ENCODE results near the gene SMOC1. TPM values are rescaled to one million over a fixed set of nuclear protein-coding genes. Genes with fewer than 3 reads are reported as not detected.

The SMOC1 gene
- total RNA-seq, 3 donors from 2014 or later, result 1.2 to 2.0 (median 1.7) TPM

DNA sequence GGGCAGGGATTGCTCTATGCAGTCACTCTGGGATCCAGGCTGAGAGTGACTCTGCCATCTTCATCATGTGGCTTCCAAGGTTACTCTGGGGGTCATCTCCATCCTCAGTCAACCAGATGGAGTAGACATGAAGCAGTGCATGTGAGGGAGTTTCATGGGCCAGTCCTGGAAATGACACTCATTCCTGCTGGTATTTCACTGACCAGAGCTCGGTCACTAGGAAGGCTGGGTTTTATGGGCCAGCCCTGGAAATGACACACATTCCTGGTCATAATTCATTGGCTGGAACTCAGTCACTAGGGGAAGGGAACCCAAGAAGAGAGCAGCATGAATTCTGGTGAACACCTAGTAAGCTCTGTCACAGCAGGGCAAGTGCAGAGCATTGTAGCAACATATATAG lies 144.7 kb downstream of the SMOC1 start:
- no peak for ATAC-seq
- no peaks in the 10 kb centered on the region for H3K4me1 ChIP-seq (ENCODE audit: low read depth)
- TF ChIP-seq, protein P1, sequence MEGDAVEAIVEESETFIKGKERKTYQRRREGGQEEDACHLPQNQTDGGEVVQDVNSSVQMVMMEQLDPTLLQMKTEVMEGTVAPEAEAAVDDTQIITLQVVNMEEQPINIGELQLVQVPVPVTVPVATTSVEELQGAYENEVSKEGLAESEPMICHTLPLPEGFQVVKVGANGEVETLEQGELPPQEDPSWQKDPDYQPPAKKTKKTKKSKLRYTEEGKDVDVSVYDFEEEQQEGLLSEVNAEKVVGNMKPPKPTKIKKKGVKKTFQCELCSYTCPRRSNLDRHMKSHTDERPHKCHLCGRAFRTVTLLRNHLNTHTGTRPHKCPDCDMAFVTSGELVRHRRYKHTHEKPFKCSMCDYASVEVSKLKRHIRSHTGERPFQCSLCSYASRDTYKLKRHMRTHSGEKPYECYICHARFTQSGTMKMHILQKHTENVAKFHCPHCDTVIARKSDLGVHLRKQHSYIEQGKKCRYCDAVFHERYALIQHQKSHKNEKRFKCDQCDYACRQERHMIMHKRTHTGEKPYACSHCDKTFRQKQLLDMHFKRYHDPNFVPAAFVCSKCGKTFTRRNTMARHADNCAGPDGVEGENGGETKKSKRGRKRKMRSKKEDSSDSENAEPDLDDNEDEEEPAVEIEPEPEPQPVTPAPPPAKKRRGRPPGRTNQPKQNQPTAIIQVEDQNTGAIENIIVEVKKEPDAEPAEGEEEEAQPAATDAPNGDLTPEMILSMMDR (IDR thresholded peaks at IDR 0.05), result no peak
- no peak for DNase-seq
- intact Hi-C loops (cut with DNase I, micrococcal nuclease), result loop anchor here in 1 of 2 donors (10.0 kb wide), 1 partner anchor 209 kb away; no protein-coding TSS in a partner anchor
- no peaks in the 10 kb centered on the region for H3K36me3 ChIP-seq (ENCODE audit: low read depth)
- H3K9me3 ChIP-seq, result no peaks in the 10 kb centered on the region
- H3K4me3 ChIP-seq, result no peak overlapping the region

DNA sequence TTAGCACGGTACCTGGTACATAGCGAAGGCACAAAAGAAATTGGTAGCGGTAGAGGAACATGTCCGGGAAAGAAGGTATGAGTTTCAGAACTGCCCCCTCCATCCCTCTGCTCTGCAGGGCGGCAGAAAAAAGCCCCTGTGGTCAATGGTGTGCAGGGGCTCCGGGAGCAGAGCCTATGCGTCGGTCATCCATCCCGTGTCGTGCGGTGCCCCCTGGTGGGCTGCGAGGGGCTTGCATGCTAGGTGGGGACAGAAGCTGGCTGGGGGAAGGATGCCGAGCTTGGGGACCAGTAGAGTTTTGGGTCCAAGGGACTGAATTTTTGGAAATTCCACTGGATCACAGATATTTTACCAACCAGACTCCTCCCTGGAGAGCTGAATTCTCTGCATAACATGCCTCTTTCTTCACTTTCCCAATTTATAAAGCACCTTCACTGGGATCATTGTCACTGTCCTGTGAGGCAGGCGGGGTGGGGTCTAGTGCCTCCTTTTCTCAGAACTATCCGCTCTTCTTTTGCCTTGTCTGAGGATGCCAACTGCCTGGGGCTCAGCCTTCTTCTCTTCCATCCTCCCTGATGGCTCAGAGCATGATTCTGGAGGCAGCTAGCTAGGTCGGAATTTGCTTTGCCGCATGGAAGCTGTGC lies 148.7 kb downstream of the SMOC1 start:
- TF ChIP-seq, protein P1 (IDR thresholded peaks at IDR 0.05), result peak; percentile 84
- no peaks in the 10 kb centered on the region for H3K9me3 ChIP-seq
- DNase-seq (peak in 2 of 3 donors; percentile 79 to 80), ATAC-seq (peak; percentile 77)
- H3K4me3 ChIP-seq, result no peak overlapping the region
- H3K36me3 ChIP-seq (ENCODE audit: low read depth), result no peaks in the 10 kb centered on the region
- H3K4me1 ChIP-seq (ENCODE audit: low read depth), result no peaks in the 10 kb centered on the region
- intact Hi-C loops (cut with DNase I, micrococcal nuclease), result loop anchor here (5.0 to 10.0 kb wide), 2 partner anchors 211 to 213 kb away; no protein-coding TSS in a partner anchor

DNA sequence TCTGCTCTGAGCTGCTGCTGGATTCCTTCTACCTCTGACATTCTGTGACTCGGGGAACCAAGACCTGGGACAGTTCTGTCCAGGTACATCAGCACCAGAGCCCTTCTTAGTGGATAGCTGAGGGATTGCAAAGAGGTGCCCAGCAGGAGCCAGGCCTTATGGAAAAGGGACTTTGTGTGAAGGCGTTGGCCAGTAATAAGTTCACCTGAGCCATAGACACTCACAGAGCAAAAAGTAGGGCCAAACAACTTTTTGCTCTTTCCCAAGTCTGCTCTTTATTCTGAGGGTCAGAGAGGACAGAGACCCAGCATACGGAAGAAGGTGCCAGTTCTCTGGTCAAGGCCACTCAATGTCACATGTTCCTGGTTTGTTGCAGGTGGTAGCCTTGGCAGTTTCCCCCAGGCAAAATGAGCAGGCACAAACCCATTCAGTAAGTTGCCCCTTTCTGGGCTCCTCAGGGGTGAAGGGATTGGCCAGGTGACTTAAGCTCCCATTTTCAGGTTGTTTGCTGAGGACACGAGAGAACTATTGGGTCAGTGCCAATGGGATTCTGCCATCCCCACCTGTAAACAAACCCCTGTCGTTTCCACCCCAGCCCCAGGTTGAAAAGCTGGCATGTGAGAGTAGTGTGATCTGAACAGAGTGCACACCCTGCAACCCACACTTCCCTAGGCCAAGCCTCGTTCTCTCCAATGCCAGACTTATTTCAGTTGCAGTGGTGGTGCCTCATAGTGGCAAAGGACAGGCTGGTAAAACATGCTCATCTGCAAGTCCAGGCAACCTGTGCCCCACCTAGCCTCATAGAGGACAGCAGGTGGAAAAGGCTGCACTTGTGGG lies 150.3 kb downstream of the SMOC1 start:
- ATAC-seq (no peak), DNase-seq (no peak)
- Histone ChIP-seq H3K4me3 (no peak overlapping the region), H3K9me3 (no peaks in the 10 kb centered on the region), H3K36me3 (ENCODE audit: low read depth) (no peaks in the 10 kb centered on the region), H3K4me1 (ENCODE audit: low read depth) (no peaks in the 10 kb centered on the region)
- intact Hi-C loops (cut with DNase I, micrococcal nuclease), result loop anchor here (5.0 to 10.0 kb wide), 2 partner anchors 212 to 215 kb away; no protein-coding TSS in a partner anchor
- TF ChIP-seq, protein P1 (IDR thresholded peaks at IDR 0.05), result no peak

DNA sequence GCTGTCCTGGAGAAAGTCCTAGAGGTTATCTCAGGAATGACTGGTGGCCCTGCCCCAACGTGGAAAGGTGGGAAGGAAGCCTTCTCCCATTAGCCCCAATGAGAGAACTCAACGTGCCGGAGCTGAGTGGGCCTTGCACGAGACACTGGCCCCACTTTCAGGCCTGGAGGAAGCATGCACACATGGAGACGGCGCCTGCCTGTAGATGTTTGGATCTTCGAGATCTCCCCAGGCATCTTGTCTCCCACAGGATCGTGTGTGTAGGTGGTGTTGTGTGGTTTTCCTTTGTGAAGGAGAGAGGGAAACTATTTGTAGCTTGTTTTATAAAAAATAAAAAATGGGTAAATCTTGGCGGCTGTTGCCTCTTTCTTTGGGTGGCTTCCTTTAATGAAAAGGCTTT lies 152.8 kb downstream of the SMOC1 start:
- Histone ChIP-seq H3K4me1 (ENCODE audit: low read depth) (no peaks in the 10 kb centered on the region), H3K4me3 (no peak overlapping the region), H3K36me3 (ENCODE audit: low read depth) (no peaks in the 10 kb centered on the region), H3K9me3 (no peaks in the 10 kb centered on the region)
- no peak for ATAC-seq
- TF ChIP-seq, protein P1 (IDR thresholded peaks at IDR 0.05), result no peak
- no peak for DNase-seq
- intact Hi-C loops (cut with DNase I, micrococcal nuclease), result no loop called here

DNA sequence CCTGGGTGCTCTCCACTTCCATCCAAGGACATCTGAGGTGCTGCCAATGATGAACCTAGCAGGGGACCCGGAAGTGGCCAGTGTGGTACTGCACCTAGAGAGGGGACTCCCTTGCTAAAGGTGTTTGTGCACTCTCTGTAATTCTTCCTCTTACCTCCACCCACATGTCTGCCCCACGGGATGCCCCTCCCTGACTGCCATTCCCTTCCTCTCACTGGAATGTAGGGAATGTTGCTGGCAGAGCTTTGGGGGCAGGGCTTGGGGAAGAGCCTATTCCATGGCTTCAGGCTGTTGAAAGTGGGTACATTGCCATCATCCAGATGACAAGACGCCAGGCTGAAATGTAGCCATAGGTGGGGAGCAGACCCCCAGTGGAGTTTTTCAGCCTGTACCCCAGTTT lies 153.2 kb downstream of the SMOC1 start:
- no peak for DNase-seq
- intact Hi-C loops (cut with DNase I, micrococcal nuclease), result no loop called here
- Histone ChIP-seq H3K4me3 (no peak overlapping the region), H3K36me3 (ENCODE audit: low read depth) (no peaks in the 10 kb centered on the region), H3K9me3 (no peaks in the 10 kb centered on the region), H3K4me1 (ENCODE audit: low read depth) (no peaks in the 10 kb centered on the region)
- TF ChIP-seq, protein P1 (IDR thresholded peaks at IDR 0.05), result no peak
- no peak for ATAC-seq

All from mucosa of descending colon (tissue), 3 donors.